ENCODE measurements around the gene BACH2.
"Not testable (repeated sequence)": the region's sequence is repeated elsewhere in the genome, so short reads cannot be mapped to it uniquely, and the experiment has no call there.

The BACH2 gene

DNA sequence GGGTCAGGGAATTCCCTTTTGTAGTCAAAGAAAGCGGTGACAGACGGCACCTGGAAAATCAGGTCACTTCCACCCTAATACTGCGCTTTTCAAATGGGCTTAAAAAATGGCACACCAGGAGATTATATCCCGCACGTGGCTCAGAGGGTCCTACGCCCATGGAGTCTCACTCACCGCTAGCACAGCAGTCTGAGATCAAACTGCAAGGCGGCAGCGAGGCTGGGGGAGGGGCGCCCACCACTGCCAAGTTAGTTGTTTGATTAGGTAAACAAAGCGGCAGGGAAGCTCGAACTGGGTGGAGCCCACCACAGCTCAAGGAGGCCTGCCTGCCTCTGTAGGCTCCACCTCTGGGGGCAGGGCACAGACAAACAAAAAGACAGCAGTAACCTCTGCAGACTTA, 242.4 kb downstream of the BACH2 start:
- not testable (repeated sequence) for H3K9ac ChIP-seq (ENCODE audit: low read length); H3K27me3 ChIP-seq (ENCODE audit: control insufficient read depth, insufficient read depth, low read length); H3K4me1 ChIP-seq (ENCODE audit: control insufficient read depth, insufficient read depth, low read length); H3K36me3 ChIP-seq (ENCODE audit: control insufficient read depth, insufficient read depth, low read length); H3K27ac ChIP-seq (ENCODE audit: low read depth, low read length); H3K4me3 ChIP-seq (ENCODE audit: low read depth, low read length)
- peaks cover 13% of the 10 kb centered on the region for H3K9me3 ChIP-seq (ENCODE audit: control insufficient read depth, insufficient read depth, low read depth, low read length)

- H3K27me3 ChIP-seq (ENCODE audit: control insufficient read depth, insufficient read depth, low read length): no peaks in the 10 kb centered on the region
- H3K27ac ChIP-seq (ENCODE audit: low read depth, low read length): no peak overlapping the region
- H3K4me3 ChIP-seq (ENCODE audit: low read depth, low read length): no peak overlapping the region
- no peaks in the 10 kb centered on the region for H3K36me3 ChIP-seq (ENCODE audit: control insufficient read depth, insufficient read depth, low read length)
- H3K9ac ChIP-seq (ENCODE audit: low read length): no peak overlapping the region
- peaks cover 13% of the 10 kb centered on the region for H3K9me3 ChIP-seq (ENCODE audit: control insufficient read depth, insufficient read depth, low read depth, low read length)
- H3K4me1 ChIP-seq (ENCODE audit: control insufficient read depth, insufficient read depth, low read length): no peaks in the 10 kb centered on the region
Measured at GRCh38 chr6:90053614-90054013, 243.0 kb downstream of the BACH2 start.

DNA sequence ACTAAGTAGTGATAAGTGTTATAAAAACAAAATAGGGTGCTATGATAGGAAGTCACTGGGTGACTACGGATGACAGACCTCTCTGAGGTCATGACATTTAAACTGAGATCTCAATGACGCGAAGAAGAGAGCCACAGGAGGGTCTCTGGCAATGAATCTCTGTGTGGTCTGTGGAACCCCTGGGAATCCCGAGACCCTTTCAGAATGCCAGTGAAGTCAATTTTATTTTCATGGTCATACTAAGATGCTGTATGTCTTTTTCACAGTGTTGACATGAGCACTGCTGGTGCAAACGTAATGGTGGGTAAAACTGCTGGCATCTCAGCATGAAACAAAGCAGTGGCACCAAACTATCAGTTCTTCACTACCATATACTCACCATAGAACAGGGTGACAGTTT, 247.3 kb downstream of the BACH2 start:
- Histone ChIP-seq H3K9me3 (ENCODE audit: control insufficient read depth, insufficient read depth, low read depth, low read length) (peaks cover 13% of the 10 kb centered on the region), H3K9ac (ENCODE audit: low read length) (no peak overlapping the region), H3K4me3 (ENCODE audit: low read depth, low read length) (no peak overlapping the region), H3K27ac (ENCODE audit: low read depth, low read length) (no peak overlapping the region), H3K36me3 (ENCODE audit: control insufficient read depth, insufficient read depth, low read length) (no peaks in the 10 kb centered on the region), H3K4me1 (ENCODE audit: control insufficient read depth, insufficient read depth, low read length) (peaks cover 6% of the 10 kb centered on the region; the same call in 1 of the 2 replicates), H3K27me3 (ENCODE audit: control insufficient read depth, insufficient read depth, low read length) (no peaks in the 10 kb centered on the region)

DNA sequence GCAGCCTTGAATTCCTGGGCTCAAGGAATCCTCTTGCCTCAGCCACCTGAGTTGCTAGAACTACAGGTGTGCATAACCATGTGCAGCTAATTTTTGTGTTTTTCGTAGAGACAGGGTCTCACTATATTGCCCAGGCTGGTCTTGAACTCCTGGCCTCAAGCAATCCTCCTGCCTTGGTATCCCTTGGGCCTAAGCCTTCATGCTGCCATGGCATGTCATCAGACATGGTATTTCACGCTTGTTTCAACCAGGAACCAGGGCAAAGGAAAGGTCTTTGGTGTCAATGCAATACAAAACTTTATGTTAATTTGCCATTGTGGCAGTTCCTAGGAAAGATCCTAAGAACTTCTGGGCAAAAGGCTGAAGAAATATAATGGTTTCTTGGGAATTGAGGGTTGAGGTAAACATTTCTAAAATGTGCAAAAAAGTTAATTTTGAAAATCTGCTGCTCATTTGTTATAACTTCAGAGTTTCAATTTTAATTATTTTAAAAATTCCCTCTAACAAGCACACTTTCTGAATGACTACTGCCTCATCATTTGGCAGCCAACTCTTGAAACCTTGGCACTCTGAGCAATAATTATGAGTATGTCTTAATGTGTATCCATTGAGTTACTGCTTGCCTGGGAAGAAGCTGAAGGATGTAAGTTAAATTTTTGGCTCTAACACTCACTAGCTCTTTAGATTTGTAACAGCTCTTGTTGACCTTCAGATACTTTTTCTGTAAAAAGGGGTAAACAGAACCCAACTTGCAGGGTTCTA, 248.3 kb downstream of the BACH2 start:
- Histone ChIP-seq H3K27me3 (ENCODE audit: control insufficient read depth, insufficient read depth, low read length) (no peaks in the 10 kb centered on the region), H3K36me3 (ENCODE audit: control insufficient read depth, insufficient read depth, low read length) (no peaks in the 10 kb centered on the region), H3K9me3 (ENCODE audit: control insufficient read depth, insufficient read depth, low read depth, low read length) (peaks cover 5% of the 10 kb centered on the region), H3K4me1 (ENCODE audit: control insufficient read depth, insufficient read depth, low read length) (peaks cover 8% of the 10 kb centered on the region; the same call in 1 of the 2 replicates), H3K4me3 (ENCODE audit: low read depth, low read length) (no peak overlapping the region), H3K27ac (ENCODE audit: low read depth, low read length) (no peak overlapping the region), H3K9ac (ENCODE audit: low read length) (no peak overlapping the region)

- no peaks in the 10 kb centered on the region for H3K36me3 ChIP-seq (ENCODE audit: control insufficient read depth, insufficient read depth, low read length)
- H3K9ac ChIP-seq (ENCODE audit: low read length): no peak overlapping the region
Measured at GRCh38 chr6:90045535-90045934, 251.1 kb downstream of the BACH2 start.

GRCh38 chr6:90044833-90045381, 251.7 kb downstream of the BACH2 start:
- no peaks in the 10 kb centered on the region for H3K9me3 ChIP-seq (ENCODE audit: control insufficient read depth, insufficient read depth, low read depth, low read length)
- peaks cover 8% of the 10 kb centered on the region; the same call in 1 of the 2 replicates for H3K4me1 ChIP-seq (ENCODE audit: control insufficient read depth, insufficient read depth, low read length)
- H3K4me3 ChIP-seq (ENCODE audit: low read depth, low read length): no peak overlapping the region
- H3K27me3 ChIP-seq (ENCODE audit: control insufficient read depth, insufficient read depth, low read length): no peaks in the 10 kb centered on the region
- H3K36me3 ChIP-seq (ENCODE audit: control insufficient read depth, insufficient read depth, low read length): no peaks in the 10 kb centered on the region
- no peak overlapping the region for H3K27ac ChIP-seq (ENCODE audit: low read depth, low read length)
- no peak overlapping the region for H3K9ac ChIP-seq (ENCODE audit: low read length)

More at GRCh38 chr6:90045535-90045934, 251.1 kb downstream of the BACH2 start:
- H3K27me3 ChIP-seq (ENCODE audit: control insufficient read depth, insufficient read depth, low read length): no peaks in the 10 kb centered on the region
- H3K4me1 ChIP-seq (ENCODE audit: control insufficient read depth, insufficient read depth, low read length): peaks cover 8% of the 10 kb centered on the region; the same call in 1 of the 2 replicates
- no peak overlapping the region for H3K27ac ChIP-seq (ENCODE audit: low read depth, low read length)
- no peaks in the 10 kb centered on the region for H3K9me3 ChIP-seq (ENCODE audit: control insufficient read depth, insufficient read depth, low read depth, low read length)
- no peak overlapping the region for H3K4me3 ChIP-seq (ENCODE audit: low read depth, low read length)

GRCh38 chr6:90044182-90044832, 252.3 kb downstream of the BACH2 start:
- no peak overlapping the region for H3K4me3 ChIP-seq (ENCODE audit: low read depth, low read length)
- no peaks in the 10 kb centered on the region for H3K27me3 ChIP-seq (ENCODE audit: control insufficient read depth, insufficient read depth, low read length)
- no peaks in the 10 kb centered on the region for H3K36me3 ChIP-seq (ENCODE audit: control insufficient read depth, insufficient read depth, low read length)
- H3K9me3 ChIP-seq (ENCODE audit: control insufficient read depth, insufficient read depth, low read depth, low read length): no peaks in the 10 kb centered on the region
- H3K9ac ChIP-seq (ENCODE audit: low read length): no peak overlapping the region
- peaks cover 8% of the 10 kb centered on the region; the same call in 1 of the 2 replicates for H3K4me1 ChIP-seq (ENCODE audit: control insufficient read depth, insufficient read depth, low read length)
- H3K27ac ChIP-seq (ENCODE audit: low read depth, low read length): no peak overlapping the region

- H3K4me1 ChIP-seq (ENCODE audit: control insufficient read depth, insufficient read depth, low read length): peaks cover 8% of the 10 kb centered on the region; the same call in 1 of the 2 replicates
- no peaks in the 10 kb centered on the region for H3K36me3 ChIP-seq (ENCODE audit: control insufficient read depth, insufficient read depth, low read length)
- no peaks in the 10 kb centered on the region for H3K9me3 ChIP-seq (ENCODE audit: control insufficient read depth, insufficient read depth, low read depth, low read length)
- no peak overlapping the region for H3K4me3 ChIP-seq (ENCODE audit: low read depth, low read length)
- H3K9ac ChIP-seq (ENCODE audit: low read length): no peak overlapping the region
- no peaks in the 10 kb centered on the region for H3K27me3 ChIP-seq (ENCODE audit: control insufficient read depth, insufficient read depth, low read length)
- no peak overlapping the region for H3K27ac ChIP-seq (ENCODE audit: low read depth, low read length)
Measured at GRCh38 chr6:90040931-90041330, 255.7 kb downstream of the BACH2 start.

DNA sequence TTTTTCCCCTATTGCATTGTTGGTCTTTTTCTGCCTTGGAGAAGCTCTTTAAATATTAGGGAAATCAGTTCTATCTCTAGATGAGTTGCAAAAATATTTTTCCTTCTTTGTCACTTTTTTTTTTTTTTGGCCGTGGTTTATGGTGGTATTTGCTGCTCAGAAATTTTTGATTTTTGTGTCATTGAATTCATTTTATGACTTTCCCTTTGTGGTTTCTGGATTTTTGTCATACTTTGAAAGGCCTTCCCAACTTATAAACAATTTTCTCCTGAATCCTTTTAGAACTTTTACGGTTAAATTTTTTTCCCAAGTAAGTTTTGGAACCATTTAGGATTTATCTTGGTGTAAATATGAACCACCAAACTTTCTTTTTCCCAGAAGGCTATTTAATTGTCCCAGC, 256.7 kb downstream of the BACH2 start:
- Histone ChIP-seq H3K4me1 (ENCODE audit: control insufficient read depth, insufficient read depth, low read length) (peaks cover 8% of the 10 kb centered on the region; the same call in 1 of the 2 replicates), H3K27me3 (ENCODE audit: control insufficient read depth, insufficient read depth, low read length) (no peaks in the 10 kb centered on the region), H3K9me3 (ENCODE audit: control insufficient read depth, insufficient read depth, low read depth, low read length) (no peaks in the 10 kb centered on the region), H3K27ac (ENCODE audit: low read depth, low read length) (no peak overlapping the region), H3K36me3 (ENCODE audit: control insufficient read depth, insufficient read depth, low read length) (no peaks in the 10 kb centered on the region), H3K4me3 (ENCODE audit: low read depth, low read length) (no peak overlapping the region), H3K9ac (ENCODE audit: low read length) (no peak overlapping the region)

GRCh38 chr6:90038961-90039653, 257.5 kb downstream of the BACH2 start:
- Histone ChIP-seq H3K27me3 (ENCODE audit: control insufficient read depth, insufficient read depth, low read length) (no peaks in the 10 kb centered on the region), H3K4me1 (ENCODE audit: control insufficient read depth, insufficient read depth, low read length) (0 out of 2 replicates have a peak, but pooled peaks cover under 1% of the 10 kb centered on the region), H3K27ac (ENCODE audit: low read depth, low read length) (no peak overlapping the region), H3K36me3 (ENCODE audit: control insufficient read depth, insufficient read depth, low read length) (no peaks in the 10 kb centered on the region), H3K9me3 (ENCODE audit: control insufficient read depth, insufficient read depth, low read depth, low read length) (no peaks in the 10 kb centered on the region), H3K9ac (ENCODE audit: low read length) (no peak overlapping the region), H3K4me3 (ENCODE audit: low read depth, low read length) (no peak overlapping the region)

Data from HUES6 (cell line).